Measurements from ENCODE around the gene CDA. TPM values are rescaled to one million over a fixed set of nuclear protein-coding genes. Genes with fewer than 3 reads are reported as not detected.
"Not testable (repeated sequence)": the region's sequence is repeated elsewhere in the genome, so short reads cannot be mapped to it uniquely, and the experiment has no call there.

Gene CDA
- total RNA-seq, 1 donor from 2014 or later, result 1.5 TPM

DNA sequence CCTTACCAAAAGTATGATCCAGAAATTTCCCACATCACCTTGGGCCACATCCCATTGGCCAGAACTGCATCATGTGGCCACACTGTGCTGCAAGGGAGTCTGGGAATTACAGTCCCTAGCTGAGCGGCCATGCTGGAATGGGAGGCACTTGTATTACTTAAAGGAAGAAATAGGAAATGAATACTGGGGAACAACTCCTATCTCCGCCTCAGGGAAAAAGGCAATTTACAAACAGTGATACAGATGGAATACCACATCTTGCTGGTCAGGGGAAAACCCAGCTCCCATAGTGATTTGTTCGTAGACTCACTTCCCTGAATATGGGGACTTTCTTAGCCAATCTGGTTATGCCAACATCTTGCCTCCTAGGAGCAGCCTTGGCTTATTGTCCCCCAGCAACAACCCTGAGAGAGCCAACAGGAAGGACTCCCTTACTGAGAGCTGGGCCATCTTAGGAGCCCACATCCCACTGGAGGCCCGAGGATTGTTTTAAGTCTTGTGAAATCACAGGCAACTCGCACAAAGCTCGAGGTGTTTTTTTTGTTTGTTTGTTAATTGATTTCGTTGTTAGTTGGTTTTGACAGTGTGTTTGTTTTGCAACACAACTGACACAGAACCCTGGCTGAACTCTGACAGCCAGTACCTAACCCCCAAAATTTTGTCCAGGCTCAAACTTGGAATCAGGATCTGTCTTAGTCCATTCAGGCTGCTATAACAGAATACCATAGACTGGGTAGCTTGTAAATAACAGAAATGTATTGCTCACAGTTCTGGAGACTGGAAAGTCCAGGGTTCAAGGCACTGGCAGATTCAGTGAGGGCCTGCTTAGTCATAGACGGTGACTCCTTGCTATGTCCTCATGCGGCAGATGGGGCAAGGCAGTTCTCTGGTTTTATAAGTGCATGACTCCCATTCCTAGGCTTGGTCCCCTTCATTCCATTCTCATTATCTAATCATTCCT is 14.9 kb downstream of the CDA start:
- TF ChIP-seq, protein P1, sequence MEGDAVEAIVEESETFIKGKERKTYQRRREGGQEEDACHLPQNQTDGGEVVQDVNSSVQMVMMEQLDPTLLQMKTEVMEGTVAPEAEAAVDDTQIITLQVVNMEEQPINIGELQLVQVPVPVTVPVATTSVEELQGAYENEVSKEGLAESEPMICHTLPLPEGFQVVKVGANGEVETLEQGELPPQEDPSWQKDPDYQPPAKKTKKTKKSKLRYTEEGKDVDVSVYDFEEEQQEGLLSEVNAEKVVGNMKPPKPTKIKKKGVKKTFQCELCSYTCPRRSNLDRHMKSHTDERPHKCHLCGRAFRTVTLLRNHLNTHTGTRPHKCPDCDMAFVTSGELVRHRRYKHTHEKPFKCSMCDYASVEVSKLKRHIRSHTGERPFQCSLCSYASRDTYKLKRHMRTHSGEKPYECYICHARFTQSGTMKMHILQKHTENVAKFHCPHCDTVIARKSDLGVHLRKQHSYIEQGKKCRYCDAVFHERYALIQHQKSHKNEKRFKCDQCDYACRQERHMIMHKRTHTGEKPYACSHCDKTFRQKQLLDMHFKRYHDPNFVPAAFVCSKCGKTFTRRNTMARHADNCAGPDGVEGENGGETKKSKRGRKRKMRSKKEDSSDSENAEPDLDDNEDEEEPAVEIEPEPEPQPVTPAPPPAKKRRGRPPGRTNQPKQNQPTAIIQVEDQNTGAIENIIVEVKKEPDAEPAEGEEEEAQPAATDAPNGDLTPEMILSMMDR (conservative IDR thresholded peaks at IDR 0.05), result no peak
- H3K9me3 Mint-ChIP-seq, result peaks cover 7% of the 10 kb centered on the region
- DNase-seq (ENCODE audit: extremely low spot score, unreplicated experiment), result no peak

DNA sequence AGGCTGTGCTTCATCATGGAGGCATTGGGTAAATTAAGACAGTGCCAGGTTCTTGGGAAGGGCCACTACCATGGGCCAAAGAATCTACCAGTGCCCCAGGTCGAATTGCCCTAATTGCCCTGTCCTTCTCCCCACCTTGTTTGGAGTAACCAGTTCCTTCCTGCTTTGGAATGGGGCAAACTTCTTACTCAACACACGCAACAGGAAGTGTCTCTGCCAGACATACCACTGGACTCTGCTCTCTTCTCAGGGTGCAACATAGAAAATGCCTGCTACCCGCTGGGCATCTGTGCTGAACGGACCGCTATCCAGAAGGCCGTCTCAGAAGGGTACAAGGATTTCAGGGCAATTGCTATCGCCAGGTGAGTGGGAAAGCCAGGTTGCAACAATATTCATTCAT is 15.8 kb downstream of the CDA start:
- H3K4me1 Mint-ChIP-seq (ENCODE audit: unreplicated experiment), result no peaks in the 10 kb centered on the region
- H3K4me3 Mint-ChIP-seq, result no peak overlapping the region

More for the DNA sequence above, 14.9 kb downstream of the CDA start:
- H3K27ac Mint-ChIP-seq, result no peak overlapping the region
- H3K36me3 Mint-ChIP-seq, result no peaks in the 10 kb centered on the region
- no peaks in the 10 kb centered on the region for H3K4me1 Mint-ChIP-seq (ENCODE audit: unreplicated experiment)
- no peak overlapping the region for H3K4me3 Mint-ChIP-seq
- peaks cover 17% of the 10 kb centered on the region for H3K27me3 Mint-ChIP-seq

DNA sequence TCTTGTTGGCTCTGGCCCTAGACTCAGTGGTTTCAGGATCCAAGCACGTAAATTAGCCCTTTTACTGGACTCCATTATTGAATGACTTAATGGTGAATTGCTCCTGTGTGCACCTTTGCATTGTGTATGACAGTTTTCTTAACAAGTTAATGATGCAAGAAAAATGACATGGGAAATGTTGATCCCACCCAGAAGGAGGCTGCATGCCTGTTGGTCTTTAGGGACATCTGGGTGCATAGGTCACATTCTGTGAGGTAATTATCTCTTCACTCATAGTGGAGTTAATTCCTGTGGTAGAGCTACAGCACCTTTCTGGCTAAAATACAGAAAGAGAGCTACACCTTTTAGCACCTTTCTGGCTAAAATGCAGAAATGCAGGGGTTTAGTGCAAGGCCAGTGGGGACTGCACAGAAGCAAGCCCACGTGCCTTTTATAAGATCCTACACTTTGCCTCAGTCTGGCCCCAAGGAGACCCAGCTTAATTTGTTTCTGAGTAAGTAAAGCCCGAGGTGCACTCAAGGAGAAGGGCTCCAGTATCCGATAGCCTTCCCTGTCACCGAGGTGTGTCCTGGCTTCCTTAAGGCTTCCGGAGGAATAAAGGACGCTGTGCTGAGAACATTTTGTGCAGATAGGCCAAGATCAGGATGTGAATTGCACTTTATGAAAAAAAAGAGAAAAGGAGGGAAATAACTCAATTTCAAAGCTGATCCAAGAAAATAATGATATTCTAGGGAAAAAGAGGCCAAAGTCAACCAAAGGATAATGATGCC is 18.1 kb downstream of the CDA start:
- not testable (repeated sequence) for H3K36me3 Mint-ChIP-seq; DNase-seq (ENCODE audit: extremely low spot score, unreplicated experiment); H3K27ac Mint-ChIP-seq

More for the DNA sequence above, 15.8 kb downstream of the CDA start:
- Mint-ChIP-seq H3K9me3 (peaks cover 7% of the 10 kb centered on the region), H3K27ac (no peak overlapping the region), H3K27me3 (peaks cover 15% of the 10 kb centered on the region), H3K36me3 (no peaks in the 10 kb centered on the region)
- TF ChIP-seq, protein P1 (conservative IDR thresholded peaks at IDR 0.05), result no peak
- no peak for DNase-seq (ENCODE audit: extremely low spot score, unreplicated experiment)

DNA sequence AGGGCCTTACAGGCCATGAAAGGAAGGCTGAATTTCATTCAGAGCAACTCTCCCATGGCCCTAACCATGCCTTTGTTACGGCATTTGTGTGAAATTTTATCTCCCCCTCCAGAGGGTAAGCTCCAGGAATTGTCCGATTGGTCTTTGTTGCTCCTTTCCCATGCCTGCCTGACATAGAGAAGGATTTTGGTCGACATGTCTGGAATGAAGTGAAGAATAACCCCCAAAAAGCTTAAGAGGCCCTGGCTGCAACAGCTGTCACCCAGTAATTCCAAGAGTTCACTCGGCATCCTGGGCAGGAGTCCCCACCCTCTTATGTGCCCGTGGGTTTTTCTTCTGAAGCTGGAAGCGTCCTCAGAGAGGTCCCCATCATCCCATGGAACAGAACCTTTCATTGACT is 20.6 kb downstream of the CDA start:
- no peak overlapping the region for H3K4me3 Mint-ChIP-seq
- DNase-seq (ENCODE audit: extremely low spot score, unreplicated experiment), result no peak
- H3K4me1 Mint-ChIP-seq (ENCODE audit: unreplicated experiment), result peaks cover 7% of the 10 kb centered on the region
- no peak overlapping the region for H3K27ac Mint-ChIP-seq
- peaks cover 15% of the 10 kb centered on the region for H3K27me3 Mint-ChIP-seq
- H3K36me3 Mint-ChIP-seq, result no peaks in the 10 kb centered on the region
- TF ChIP-seq, protein P1 (conservative IDR thresholded peaks at IDR 0.05), result no peak
- H3K9me3 Mint-ChIP-seq, result no peaks in the 10 kb centered on the region

More for the DNA sequence above, 18.1 kb downstream of the CDA start:
- H3K4me1 Mint-ChIP-seq (ENCODE audit: unreplicated experiment); H3K4me3 Mint-ChIP-seq; H3K9me3 Mint-ChIP-seq: not testable (repeated sequence)
- peaks cover 15% of the 10 kb centered on the region for H3K27me3 Mint-ChIP-seq

DNA sequence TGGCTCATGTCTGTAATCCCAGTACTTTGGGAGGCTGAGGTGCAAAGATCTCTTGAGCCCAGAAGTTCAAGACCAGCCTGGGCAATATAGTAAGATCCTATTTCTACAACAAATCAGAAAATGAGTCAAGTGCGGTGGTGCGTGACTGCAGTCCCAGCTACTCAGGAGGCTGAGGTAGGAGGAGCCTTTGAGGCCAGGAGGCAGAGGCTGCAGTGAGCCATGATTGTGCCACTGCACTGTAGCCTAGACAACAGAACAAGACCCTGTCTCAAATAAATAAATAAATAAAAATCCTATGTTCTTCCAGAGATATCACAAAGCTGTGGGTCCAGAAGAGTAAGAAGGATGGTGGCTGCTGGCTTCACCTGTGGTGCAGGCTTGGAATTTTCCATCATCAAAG is 22.1 kb downstream of the CDA start:
- TF ChIP-seq, protein P1 (conservative IDR thresholded peaks at IDR 0.05), result no peak
- peaks cover 10% of the 10 kb centered on the region for H3K27me3 Mint-ChIP-seq
- H3K36me3 Mint-ChIP-seq, result no peaks in the 10 kb centered on the region
- no peak overlapping the region for H3K27ac Mint-ChIP-seq
- peaks cover 8% of the 10 kb centered on the region for H3K4me1 Mint-ChIP-seq (ENCODE audit: unreplicated experiment)
- no peak overlapping the region for H3K4me3 Mint-ChIP-seq
- H3K9me3 Mint-ChIP-seq, result no peaks in the 10 kb centered on the region
- DNase-seq (ENCODE audit: extremely low spot score, unreplicated experiment), result no peak

DNA sequence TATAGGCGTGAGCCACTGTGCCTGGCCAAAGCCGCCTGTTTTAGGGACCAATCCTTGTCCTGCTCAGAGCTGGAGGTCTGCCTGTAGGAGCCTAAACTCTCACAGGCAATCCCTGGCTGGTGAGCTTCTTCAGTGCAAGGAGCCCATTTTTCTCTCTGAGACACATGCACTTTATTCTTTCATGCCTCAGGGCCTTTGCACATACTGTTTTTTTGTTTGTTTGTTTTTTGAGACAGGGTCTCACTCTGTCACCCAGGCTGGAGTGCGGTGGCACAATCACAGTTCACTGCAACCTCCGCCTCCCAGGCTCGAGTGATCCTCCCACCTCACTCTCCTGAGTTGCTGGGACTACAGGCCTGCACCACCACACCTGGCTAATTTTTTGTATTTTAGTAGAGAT is 22.8 kb downstream of the CDA start:
- Mint-ChIP-seq H3K27ac (no peak overlapping the region), H3K4me3 (no peak overlapping the region), H3K4me1 (ENCODE audit: unreplicated experiment) (peaks cover 15% of the 10 kb centered on the region), H3K27me3 (peaks cover 14% of the 10 kb centered on the region), H3K9me3 (no peaks in the 10 kb centered on the region), H3K36me3 (no peaks in the 10 kb centered on the region)
- TF ChIP-seq, protein P1 (conservative IDR thresholded peaks at IDR 0.05), result no peak
- DNase-seq (ENCODE audit: extremely low spot score, unreplicated experiment), result no peak

All from type B pancreatic cell (in vitro differentiated cells).